K562 (cell line): ENCODE data around the gene FOXO3. TPM values are rescaled to one million over a fixed set of nuclear protein-coding genes. Genes with fewer than 3 reads are reported as not detected.

Experiments
- GABPB2 ChIP-seq: fragments of 250-450 bp; sonication (Bioruptor Pico); conservative IDR thresholded peaks from 2 replicates; pipeline ENCODE4 v1.5.1; 2021; ENCODE audit warnings: mild to moderate bottlenecking
- ZBTB17 ChIP-seq: fragments of 450-650 bp; formaldehyde crosslinking; IDR thresholded peaks from 2 replicates; pipeline ENCODE4 v1.4.0; 2020; ENCODE audit warnings: mild to moderate bottlenecking
- ZNF280B ChIP-seq: fragments of 250-450 bp; sonication (Bioruptor Pico); IDR thresholded peaks from 2 replicates; pipeline ENCODE4 v1.5.1; 2021; ENCODE audit warnings: mild to moderate bottlenecking
- polyA plus RNA-seq, 8 experiments: library from polyadenylated mRNA; depleted of rRNA in 4 of 8; stranded (reverse) in 5 of 8; unstranded in 3 of 8; fragments of >200 nt; fragmentation: Nextera tagmentation in 2 of 8; fragmentation: Illumina TruSeq in 1 of 8; extraction: Ambion mirVana in 2 of 8; extraction: Trizol in 1 of 8; gene quantifications; 2 replicates each; pipeline versions ENCODE4 v1.2.1 to v1.2.3, GENCODE V29; 2011 to 2014; ENCODE audit warnings: inconsistent platforms in 1 of 8, missing spikeins in 1 of 8
- total RNA-seq, 7 experiments: library from RNA; depleted of rRNA in 6 of 7; stranded (reverse); fragments of >200 nt in 6 of 7; fragmentation: Illumina TruSeq in 2 of 7; extraction: Trizol in 2 of 7; gene quantifications; 2 replicates each; pipeline versions ENCODE4 v1.2.1 to v1.2.3, GENCODE V29; 2011 to 2021; ENCODE audit warnings: low replicate concordance in 1 of 7
- TF ChIP-seq, protein P1 (sequence below): fragments of 200-600 bp; sonication (generic); IDR thresholded peaks from one replicate; pipeline ENCODE4 v1.6.1; 2012; ENCODE audit warnings: mild to moderate bottlenecking, low read depth, low read length, inconsistent platforms

Gene FOXO3
- total and polyA plus RNA-seq, 9 of the 15 experiments (the other 6 are each of a cell fraction or from before 2014, with no cell fraction given) = 3.0 to 14.6 (median 6.0) TPM

- TF ChIP-seq GABPB2 (CRISPR knock-in tag) (no peak), ZBTB17 (CRISPR knock-in tag) (0 out of 2 replicates have a peak, but pooled peaks have one; percentile 53), ZNF280B (CRISPR knock-in tag) (no peak)
- TF ChIP-seq, protein P1, sequence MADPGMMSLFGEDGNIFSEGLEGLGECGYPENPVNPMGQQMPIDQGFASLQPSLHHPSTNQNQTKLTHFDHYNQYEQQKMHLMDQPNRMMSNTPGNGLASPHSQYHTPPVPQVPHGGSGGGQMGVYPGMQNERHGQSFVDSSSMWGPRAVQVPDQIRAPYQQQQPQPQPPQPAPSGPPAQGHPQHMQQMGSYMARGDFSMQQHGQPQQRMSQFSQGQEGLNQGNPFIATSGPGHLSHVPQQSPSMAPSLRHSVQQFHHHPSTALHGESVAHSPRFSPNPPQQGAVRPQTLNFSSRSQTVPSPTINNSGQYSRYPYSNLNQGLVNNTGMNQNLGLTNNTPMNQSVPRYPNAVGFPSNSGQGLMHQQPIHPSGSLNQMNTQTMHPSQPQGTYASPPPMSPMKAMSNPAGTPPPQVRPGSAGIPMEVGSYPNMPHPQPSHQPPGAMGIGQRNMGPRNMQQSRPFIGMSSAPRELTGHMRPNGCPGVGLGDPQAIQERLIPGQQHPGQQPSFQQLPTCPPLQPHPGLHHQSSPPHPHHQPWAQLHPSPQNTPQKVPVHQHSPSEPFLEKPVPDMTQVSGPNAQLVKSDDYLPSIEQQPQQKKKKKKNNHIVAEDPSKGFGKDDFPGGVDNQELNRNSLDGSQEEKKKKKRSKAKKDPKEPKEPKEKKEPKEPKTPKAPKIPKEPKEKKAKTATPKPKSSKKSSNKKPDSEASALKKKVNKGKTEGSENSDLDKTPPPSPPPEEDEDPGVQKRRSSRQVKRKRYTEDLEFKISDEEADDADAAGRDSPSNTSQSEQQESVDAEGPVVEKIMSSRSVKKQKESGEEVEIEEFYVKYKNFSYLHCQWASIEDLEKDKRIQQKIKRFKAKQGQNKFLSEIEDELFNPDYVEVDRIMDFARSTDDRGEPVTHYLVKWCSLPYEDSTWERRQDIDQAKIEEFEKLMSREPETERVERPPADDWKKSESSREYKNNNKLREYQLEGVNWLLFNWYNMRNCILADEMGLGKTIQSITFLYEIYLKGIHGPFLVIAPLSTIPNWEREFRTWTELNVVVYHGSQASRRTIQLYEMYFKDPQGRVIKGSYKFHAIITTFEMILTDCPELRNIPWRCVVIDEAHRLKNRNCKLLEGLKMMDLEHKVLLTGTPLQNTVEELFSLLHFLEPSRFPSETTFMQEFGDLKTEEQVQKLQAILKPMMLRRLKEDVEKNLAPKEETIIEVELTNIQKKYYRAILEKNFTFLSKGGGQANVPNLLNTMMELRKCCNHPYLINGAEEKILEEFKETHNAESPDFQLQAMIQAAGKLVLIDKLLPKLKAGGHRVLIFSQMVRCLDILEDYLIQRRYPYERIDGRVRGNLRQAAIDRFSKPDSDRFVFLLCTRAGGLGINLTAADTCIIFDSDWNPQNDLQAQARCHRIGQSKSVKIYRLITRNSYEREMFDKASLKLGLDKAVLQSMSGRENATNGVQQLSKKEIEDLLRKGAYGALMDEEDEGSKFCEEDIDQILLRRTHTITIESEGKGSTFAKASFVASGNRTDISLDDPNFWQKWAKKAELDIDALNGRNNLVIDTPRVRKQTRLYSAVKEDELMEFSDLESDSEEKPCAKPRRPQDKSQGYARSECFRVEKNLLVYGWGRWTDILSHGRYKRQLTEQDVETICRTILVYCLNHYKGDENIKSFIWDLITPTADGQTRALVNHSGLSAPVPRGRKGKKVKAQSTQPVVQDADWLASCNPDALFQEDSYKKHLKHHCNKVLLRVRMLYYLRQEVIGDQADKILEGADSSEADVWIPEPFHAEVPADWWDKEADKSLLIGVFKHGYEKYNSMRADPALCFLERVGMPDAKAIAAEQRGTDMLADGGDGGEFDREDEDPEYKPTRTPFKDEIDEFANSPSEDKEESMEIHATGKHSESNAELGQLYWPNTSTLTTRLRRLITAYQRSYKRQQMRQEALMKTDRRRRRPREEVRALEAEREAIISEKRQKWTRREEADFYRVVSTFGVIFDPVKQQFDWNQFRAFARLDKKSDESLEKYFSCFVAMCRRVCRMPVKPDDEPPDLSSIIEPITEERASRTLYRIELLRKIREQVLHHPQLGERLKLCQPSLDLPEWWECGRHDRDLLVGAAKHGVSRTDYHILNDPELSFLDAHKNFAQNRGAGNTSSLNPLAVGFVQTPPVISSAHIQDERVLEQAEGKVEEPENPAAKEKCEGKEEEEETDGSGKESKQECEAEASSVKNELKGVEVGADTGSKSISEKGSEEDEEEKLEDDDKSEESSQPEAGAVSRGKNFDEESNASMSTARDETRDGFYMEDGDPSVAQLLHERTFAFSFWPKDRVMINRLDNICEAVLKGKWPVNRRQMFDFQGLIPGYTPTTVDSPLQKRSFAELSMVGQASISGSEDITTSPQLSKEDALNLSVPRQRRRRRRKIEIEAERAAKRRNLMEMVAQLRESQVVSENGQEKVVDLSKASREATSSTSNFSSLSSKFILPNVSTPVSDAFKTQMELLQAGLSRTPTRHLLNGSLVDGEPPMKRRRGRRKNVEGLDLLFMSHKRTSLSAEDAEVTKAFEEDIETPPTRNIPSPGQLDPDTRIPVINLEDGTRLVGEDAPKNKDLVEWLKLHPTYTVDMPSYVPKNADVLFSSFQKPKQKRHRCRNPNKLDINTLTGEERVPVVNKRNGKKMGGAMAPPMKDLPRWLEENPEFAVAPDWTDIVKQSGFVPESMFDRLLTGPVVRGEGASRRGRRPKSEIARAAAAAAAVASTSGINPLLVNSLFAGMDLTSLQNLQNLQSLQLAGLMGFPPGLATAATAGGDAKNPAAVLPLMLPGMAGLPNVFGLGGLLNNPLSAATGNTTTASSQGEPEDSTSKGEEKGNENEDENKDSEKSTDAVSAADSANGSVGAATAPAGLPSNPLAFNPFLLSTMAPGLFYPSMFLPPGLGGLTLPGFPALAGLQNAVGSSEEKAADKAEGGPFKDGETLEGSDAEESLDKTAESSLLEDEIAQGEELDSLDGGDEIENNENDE = no peak
Measured at GRCh38 chr6:108689272-108690161, 128.8 kb downstream of the FOXO3 start (continued).
